OCI-M2 (cell line): ENCODE measurements around the gene FANCD2.
"Not testable (repeated sequence)": the region's sequence is repeated elsewhere in the genome, so short reads cannot be mapped to it uniquely, and the experiment has no call there.

Experiments used
- DNase-seq: peaks from one replicate; lab custom pipeline; 2025; ENCODE audit not compliant: unreplicated experiment; lab: John Stamatoyannopoulos, UW

Gene FANCD2

DNA sequence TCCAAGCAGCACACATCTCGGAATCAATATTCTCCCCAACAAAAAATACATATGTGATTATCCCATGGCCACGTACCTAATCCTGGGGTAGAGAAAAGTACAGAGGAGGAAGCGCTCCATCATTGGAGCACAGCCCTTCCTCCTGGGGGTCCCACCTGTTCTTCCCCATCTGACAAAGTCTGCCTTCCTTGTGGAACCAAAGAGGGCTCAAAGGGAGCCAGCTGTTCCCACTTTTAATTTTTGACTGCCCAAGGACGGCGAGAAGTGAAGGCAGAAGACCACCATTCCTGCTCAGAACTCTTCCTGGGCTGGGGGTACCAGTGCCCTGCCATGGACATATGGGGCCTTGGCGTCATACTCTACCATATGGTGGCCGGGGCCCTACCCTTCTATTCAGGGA, 14.1 kb upstream of the FANCD2 start:
- no peak for DNase-seq

DNA sequence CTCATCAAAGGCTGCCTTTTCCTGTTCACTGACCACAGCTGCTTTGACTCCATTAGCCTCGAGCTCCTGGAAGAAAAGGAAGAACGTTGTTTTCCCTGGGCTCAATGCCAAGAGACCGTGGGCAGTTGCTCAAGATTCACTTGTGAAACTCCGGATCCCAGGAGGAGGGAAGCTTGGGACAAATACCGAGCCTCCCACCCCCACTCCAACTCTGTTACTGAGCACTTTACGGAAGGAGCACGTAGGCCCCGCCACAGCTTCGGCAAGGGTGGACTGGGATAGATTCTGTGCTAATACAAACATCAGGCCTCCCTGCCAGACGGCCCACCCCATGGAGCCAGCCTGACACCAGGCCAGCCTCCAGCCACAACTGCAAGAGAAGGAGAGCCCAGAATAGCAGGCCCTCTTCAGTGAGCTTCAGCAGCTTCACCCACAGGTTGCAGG, 10.8 kb upstream of the FANCD2 start:
- DNase-seq = no peak

DNA sequence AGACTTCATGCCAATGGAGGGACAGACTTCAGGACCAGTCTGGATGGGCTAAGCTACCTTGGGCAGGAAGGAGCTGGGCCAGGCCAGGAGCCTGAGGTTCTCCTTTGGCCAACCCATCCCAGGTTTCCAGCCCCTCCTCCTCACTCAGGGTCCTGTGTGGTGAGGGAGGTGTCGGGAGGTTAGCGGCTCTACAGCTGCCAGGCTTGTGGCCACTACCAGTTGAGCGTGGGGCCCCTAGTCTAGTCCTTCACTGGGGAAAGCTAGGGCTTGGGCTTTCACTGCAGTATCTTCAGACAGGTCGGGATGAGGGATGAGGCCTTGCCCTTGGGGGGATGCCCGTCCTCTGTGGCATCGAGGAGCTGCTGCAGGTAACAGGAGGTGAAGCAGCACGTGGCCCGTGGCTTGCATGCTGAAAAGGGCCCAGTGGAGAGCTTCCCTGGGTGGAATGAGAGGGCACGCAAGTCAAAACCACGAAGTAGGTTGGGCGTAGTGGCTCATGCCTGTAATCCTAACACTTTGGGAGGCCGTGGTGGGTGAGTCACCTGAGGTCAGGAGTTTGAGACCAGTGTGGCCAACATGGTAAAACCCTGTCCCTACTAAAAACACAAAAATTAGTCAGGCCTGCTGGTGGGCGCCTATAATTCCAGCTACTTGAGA, 8.5 kb upstream of the FANCD2 start:
- no peak for DNase-seq

DNA sequence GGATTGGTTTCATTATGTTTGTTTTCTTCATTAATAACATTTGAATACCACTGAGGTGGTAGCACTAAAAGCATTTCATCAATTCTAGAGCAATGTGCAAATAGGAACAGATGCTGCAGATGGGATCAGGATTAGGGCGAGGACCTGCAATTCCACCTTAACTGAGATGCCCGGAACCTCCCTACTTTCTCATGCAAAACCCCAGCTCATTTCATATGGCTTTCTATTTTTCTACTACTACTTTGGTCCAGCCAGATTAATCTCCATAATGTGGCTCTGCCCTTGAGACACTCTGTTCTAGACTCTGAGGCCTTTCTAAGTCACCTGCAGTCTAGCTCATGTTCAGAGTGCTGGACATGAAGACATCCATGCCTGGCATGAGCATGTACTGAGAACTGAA, 7.4 kb upstream of the FANCD2 start:
- not testable (repeated sequence) for DNase-seq

DNA sequence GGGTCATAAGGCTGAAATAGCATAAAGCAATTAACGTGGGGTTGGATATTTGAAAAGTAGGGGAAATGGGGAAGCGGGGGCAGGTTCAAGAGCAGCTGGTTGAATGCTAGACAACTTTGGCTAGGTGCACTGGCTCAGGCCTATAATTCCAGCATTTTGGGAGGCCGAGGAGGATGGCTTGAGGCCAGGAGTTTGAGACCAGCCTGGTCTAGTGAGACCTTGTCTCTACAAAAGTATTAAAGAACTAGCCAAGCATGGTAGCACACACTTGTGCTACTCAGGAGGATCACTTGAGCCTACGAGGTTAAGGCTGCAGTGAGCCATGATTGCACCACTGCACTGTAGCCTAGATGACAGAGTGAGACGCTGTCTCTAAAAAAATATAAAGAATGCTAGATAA, 6.9 kb upstream of the FANCD2 start:
- DNase-seq = no peak

DNA sequence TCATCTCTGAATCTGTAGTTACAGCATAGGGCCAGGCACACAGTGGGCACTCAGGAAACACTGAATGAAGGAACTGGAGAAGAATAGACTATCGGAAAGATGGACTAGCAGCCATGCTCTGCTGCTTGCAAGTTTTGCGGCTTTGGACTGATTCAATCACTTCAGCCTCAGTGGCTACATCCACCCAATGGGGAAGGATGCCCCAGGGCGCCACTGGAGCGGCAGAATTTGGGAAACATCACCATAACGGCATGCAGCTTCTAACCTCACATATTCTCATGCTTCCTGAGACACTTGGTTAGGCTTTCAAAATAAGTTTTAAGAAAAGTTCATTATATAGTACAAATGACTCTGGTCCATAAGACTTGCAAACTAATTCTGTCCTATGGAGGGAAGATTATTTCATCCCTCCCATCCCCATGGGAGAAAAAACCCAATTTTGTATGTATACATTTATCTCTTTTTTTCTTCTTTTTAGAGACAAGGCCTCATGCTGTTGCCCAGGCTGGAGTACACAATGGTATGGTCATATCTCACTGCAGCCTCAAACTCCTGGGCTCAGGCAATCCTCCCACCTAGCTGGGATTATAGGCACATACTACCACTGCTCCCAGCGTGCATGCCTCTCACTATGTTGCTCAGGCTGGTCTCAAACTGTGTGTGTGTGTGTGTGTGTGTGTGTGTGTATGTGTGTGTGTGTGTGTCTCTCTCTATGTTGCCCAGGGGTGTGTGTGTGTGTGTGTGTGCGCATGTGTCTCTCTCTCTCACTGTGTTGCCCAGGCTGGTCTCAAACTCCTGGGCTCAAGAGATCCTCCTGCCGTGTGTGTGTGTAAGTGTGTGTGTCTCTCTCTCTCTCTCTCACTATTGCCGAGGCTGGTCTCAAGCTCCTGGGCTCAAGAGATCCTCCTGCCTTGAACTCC, 4.1 kb upstream of the FANCD2 start:
- no peak for DNase-seq

DNA sequence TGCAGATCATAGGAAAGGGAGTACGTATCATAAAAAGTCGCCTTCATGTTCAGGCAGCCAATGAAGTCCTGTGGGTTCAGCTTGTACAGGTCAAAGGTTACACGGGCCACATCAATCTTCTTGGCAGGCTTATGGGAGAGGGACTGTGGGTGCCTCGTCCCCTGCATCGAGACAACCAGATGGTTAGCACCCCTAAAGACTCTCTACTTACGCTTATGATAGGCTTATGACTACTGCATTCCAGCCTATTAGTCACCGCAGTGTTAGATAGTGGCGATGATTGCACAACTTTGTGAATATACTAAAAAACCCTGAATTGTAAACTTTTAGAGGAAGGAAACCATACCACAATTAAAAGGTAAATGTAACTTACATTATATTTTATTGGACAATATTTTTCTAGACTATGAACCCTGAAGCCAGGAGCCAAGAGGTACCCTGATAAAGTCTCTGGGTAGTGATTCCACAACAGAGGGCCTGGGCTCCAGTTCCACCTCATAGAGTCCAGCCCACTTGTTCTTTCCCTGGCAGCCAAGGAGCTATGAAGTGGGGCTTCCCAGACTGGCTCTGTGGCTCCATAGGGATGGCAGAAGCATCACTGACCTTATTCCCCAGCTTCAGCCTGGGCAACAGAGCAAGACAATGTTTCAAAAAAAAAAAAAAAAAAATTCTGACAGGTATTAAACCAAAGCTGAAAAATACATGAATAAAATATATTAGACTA, 2.5 kb upstream of the FANCD2 start:
- no peak for DNase-seq

DNA sequence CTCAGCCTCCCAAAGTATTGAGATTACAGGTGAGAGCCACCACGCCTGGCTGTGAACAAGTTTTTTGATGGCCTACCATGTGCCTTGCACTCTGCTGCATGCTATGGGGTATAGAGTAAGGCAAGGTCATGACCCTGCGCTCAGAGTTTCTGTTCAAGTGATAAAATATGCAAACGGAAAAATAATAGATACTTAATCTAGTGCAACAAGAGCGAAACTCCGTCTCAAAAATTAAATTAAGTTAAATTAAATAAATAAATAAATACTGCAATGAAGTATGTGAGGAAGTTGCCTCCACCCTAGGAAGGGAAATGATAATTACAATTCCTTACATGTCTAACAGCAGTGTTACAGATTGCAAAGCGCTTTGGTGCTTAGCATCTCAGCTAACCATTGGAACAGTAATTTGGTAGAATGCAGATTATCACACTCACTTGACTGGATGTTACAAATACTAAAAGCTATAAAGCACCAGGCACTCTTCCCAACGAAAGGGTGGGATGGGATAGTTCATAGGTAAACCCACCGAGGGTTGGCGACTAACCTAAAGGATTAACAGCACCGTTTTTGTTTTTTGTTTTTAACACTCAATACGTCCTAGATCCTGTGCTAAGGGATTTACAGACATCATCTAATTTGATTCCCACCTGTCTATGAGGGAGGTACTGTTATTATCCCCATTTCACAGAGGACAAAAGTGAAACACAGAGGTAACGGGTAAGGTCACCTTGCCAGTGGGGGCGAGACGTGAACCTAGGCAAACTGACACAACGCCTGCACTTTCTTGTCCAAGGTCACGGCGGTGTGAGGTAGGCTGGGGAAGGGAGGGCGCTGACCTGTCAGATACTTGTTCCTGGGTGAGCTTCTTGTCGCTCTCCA, 793 bp upstream of the FANCD2 start:
- no peak for DNase-seq

DNA sequence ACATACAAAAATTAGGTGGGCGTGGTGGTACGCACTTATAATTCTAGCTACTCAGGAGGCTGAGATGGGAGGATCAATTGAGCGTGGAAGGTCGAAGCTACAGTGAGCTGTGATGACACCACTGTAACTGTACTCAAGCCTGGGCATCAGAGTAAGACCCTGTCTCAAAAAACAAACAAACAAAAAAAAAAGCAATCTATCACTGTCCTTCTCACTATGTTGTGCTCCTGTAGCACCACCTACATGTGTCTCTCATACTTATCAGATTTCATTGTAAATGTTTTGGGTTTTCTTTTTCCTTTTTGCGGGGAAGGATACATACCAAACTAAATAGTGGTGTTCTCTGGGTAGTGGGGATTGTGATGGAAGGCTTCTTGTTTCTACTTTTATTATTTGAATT, 14.8 kb downstream of the FANCD2 start:
- DNase-seq = no peak

DNA sequence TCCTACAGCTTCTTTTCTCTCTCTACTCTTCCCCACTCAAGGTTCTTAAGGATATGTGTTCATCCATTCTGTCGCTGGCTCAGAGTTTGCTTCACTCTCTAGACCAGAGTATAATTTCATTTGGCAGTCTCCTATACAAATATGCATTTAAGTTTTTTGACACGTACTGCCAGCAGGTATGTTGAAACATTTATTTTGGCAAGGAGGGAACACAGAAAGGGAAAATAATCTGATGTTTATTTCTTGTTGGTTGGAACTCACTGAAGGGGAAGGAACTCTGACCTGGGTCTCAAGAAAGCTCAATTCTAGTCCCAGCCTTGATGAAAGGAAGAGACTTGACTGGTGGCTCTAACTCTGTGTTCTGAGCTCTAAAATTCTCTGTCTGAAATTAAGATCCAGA, 21.6 kb downstream of the FANCD2 start:
- no peak for DNase-seq

DNA sequence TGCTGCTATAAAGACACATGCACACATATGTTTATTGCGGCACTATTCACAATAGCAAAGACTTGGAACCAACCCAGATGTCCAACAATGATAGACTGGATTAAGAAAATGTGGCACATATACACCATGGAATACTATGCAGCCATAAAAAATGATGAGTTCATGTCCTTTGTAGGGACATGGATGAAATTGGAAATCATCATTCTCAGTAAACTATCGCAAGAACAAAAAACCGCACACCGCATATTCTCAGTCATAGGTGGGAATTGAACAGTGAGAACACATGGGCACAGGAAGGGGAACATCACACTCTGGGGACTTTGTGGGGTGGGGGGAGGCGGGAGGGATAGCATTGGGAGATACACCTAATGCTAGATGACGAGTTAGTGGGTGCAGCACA, 26.8 kb downstream of the FANCD2 start:
- DNase-seq = not testable (repeated sequence)

DNA sequence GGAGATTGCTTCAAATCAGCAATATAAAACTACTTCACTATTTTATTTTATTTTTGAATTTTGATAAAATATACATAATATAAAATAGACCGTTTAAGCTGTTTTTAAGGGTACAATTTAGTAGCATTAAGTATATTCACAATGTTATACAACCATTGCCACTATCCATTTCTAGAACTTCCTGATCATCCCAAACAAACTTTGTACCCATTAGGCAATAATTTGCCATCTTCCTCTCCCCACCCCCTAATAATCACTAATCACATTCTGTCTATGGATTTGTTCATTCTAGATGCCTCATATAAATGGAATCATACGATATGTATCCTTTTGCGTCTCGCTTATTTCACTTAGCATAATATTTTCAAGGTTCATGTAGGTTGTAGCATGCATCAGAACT, 28.9 kb downstream of the FANCD2 start:
- DNase-seq = no peak

DNA sequence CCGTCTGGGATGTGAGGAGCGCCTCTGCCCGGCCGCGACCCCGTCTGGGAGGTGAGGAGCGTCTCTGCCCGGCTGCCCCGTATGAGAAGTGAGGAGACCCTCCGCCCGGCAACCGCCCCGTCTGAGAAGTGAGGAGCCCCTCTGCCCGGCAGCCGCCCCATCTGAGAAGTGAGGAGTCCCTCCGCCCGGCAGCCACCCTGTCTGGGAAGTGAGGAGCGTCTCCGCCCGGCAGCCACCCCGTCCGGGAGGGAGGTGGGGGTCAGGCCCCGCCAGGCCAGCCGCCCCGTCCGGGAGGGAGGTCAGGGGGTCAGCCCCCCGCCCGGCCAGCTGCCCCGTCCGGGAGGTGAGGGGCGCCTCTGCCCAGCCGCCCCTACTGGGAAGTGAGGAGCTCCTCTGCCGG, 43.8 kb downstream of the FANCD2 start:
- not testable (repeated sequence) for DNase-seq

DNA sequence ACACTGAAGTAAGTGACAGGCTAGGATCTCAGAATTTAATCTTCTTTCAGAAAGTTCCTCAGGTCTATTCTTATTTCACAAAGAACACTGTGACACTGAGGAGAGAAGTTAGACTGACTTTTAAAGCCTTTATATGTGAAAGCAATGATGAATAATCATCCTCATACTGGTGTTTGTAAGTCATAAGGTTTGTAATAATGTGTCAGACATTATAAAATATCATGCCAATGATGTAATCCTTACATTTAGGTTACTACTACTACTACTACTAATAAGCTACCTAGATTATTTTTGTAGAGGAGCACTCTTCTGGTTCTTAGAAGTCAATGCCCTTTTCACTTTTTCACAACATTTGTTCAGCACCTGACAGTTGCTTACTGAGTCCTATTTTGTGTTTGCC, 48.4 kb downstream of the FANCD2 start:
- DNase-seq = no peak

DNA sequence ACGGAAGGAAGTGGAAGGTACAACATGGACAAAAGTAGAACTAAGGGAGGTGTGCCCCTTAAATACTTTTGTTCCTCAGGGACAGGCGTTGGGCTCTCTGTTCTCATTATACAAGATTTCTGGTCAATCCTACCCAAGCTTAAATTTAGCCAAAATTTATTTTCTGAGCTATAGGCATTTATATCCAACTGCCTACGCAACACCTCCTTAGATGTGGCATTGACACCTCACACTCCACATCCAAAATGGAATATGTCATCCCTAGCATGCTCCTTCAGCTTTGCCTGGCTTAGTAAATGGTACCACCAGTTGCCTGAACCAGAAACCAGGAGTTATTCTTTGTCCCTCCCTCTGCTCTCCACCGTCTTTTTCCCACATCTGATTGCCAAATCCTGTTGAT, 55.6 kb downstream of the FANCD2 start:
- no peak for DNase-seq

DNA sequence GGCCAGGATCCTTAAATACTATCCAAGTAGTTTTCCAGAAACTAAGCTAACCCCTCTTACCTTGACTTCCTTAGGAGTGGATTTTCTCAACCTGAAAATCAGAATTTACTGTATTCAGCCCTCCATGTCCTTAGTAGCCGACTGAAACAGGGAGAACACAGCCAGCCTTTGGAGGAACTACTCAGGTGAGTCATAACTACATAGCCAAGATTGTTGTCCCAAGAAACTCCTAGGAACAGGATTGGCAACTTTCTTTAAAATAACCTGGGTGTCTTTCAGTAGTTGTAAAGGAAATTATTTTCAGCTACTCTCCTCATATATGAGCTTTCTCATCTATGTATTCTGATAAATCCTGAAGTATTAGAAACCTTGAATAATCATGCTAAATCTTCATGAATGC, 59.5 kb downstream of the FANCD2 start:
- DNase-seq = no peak

DNA sequence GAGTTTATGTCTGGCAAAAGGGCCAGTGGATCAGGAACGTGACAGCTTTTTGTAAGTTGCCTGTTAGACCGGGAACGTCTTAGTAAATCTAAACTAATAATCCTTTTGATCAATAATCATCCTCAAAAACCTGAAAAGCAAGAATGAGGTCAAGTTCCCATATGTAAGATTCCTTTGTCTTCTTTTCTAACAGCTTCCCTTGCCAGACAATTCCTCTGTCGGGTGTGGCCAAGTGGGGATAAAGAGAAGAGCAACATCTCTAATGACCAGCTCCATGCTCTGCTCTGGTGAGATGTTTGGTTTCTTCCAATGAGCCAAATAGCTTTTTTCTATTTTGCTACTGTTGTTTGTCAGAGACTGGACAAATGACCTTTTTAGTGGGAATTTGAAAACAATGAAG, 62.0 kb downstream of the FANCD2 start:
- DNase-seq = no peak

DNA sequence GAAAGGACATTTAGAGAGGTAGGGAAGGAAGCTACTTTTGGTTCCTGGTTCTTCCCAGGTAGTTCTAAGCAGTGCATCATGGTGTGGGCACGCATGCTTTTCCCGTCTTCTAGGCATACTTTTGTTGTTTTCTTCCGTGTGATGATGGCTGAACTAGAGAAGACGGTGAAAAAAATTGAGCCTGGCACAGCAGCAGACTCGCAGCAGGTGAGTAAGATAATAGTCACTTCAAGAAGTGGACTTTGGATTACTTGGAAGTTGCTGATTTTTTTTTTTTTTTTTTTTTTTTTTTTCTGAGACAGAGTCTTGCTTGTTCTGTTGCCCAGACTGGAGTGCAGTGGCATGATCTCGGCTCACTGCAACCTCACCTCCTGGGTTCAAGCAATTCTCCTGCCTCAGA, 63.9 kb downstream of the FANCD2 start:
- DNase-seq = no peak

DNA sequence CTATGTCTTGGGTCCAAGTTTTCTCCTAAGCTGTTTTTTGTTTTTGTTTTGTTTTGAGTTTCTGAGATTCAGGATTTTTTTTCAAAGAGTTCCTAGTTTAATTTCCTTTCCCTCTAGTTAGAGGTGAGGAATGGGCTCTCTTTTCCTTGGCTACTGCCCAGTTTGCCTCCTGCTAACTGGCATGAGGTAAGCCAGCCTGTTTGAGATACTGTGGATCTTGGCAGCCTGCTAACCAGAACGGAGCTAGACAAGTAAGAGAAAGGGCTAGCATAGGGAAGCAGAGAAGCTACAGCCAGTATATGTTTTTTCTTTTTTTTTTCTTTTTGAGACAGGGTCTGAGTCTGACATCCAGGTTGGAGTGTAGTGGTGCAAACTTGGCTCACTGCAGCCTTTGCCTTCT, 64.5 kb downstream of the FANCD2 start:
- DNase-seq = not testable (repeated sequence)

DNA sequence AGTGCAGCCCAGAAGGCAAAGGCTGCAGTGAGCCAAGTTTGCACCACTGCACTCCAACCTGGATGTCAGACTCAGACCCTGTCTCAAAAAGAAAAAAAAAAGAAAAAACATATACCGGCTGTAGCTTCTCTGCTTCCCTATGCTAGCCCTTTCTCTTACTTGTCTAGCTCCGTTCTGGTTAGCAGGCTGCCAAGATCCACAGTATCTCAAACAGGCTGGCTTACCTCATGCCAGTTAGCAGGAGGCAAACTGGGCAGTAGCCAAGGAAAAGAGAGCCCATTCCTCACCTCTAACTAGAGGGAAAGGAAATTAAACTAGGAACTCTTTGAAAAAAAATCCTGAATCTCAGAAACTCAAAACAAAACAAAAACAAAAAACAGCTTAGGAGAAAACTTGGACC, 65.2 kb downstream of the FANCD2 start:
- not testable (repeated sequence) for DNase-seq

DNA sequence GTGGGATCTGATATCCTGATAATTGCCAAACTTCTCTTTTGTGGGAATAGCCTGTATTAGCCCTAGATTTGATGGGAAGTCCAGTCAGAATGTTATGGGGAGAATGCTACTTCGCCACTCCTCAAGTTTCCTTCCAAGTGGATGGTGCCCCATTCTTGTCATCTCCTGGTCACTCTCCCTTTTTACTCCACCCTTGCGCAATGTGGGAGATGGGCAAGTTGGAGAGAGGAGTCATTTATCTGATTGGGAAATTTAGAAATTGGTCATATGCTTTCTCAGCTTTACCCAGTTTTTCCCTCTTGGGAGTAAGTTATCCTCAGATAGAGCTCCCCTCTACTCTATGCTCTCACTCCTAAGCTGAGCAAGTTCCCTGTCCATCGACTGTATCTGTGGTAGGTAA, 67.4 kb downstream of the FANCD2 start:
- DNase-seq = no peak
